CD14-positive monocyte (primary cell): Measurements from ENCODE around the gene LHX4. TPM values are rescaled to one million over a fixed set of nuclear protein-coding genes. Genes with fewer than 3 reads are reported as not detected.

Source experiments
- DNase-seq, 3 donors: peaks; one replicate each; pipeline ENCODE4 v3.0.0-alpha.2; 2011 to 2022
- H2AFZ ChIP-seq: 2 replicates; pipeline ENCODE4 v1.6.0; 2012; ENCODE audit warnings: mild to moderate bottlenecking, low read depth, low read length, inconsistent platforms; ENCODE audit not compliant: insufficient read depth, poor library complexity, severe bottlenecking
- H3K27ac ChIP-seq, 2 donors: 1 replicate in 1 of 2; 2 replicates in 1 of 2; pipeline ENCODE4 v1.5.1; 2012 to 2013; ENCODE audit warnings: low read length in 2 of 2, control low read depth in 1 of 2, inconsistent platforms in 1 of 2, low read depth in 1 of 2, mild to moderate bottlenecking in 1 of 2
- H3K27me3 ChIP-seq, 2 donors: one replicate each; pipeline versions ENCODE4 v1.6.0 to v1.6.1; 2011 to 2013; ENCODE audit warnings: low read length in 2 of 2; ENCODE audit not compliant: control insufficient read depth in 2 of 2, insufficient read depth in 2 of 2
- H3K36me3 ChIP-seq, 2 donors: replicated peaks in 1 of 2; 1 replicate in 1 of 2; 2 replicates in 1 of 2; pipeline versions ENCODE4 v1.5.1 to v1.6.1; 2012 to 2013; ENCODE audit warnings: low read length in 2 of 2, control low read depth in 1 of 2, inconsistent platforms in 1 of 2, mild to moderate bottlenecking in 1 of 2; ENCODE audit not compliant: insufficient read depth in 2 of 2, control insufficient read depth in 1 of 2
- H3K4me1 ChIP-seq, 2 donors: 1 replicate in 1 of 2; 2 replicates in 1 of 2; pipeline versions ENCODE4 v1.5.1 to v1.6.1; 2012 to 2013; ENCODE audit warnings: low read length in 2 of 2, control low read depth in 1 of 2, inconsistent platforms in 1 of 2, mild to moderate bottlenecking in 1 of 2, moderate library complexity in 1 of 2; ENCODE audit not compliant: insufficient read depth in 2 of 2, control insufficient read depth in 1 of 2
- H3K4me2 ChIP-seq: replicated peaks from 2 replicates; pipeline ENCODE3; 2012; ENCODE audit warnings: low read length, moderate library complexity, mild to moderate bottlenecking; ENCODE audit not compliant: poor library complexity, severe bottlenecking; ENCODE audit errors: extremely low read depth
- H3K4me3 ChIP-seq, 3 experiments: fragments of 200-600 bp in 1 of 3; sonication (generic) in 1 of 3; replicated peaks in 1 of 3; 1 replicate in 2 of 3; 2 replicates in 1 of 3; pipeline ENCODE4 v1.5.1; 2011 to 2013; ENCODE audit warnings: low read length in 3 of 3, mild to moderate bottlenecking in 3 of 3, control low read depth in 2 of 3, low read depth in 2 of 3, inconsistent platforms in 1 of 3, moderate library complexity in 1 of 3
- H3K79me2 ChIP-seq: 2 replicates; pipeline ENCODE4 v1.6.0; 2012; ENCODE audit warnings: mild to moderate bottlenecking, control low read depth, inconsistent platforms, low read length, moderate library complexity; ENCODE audit not compliant: insufficient read depth
- H3K9ac ChIP-seq: 2 replicates; pipeline ENCODE4 v1.6.0; 2017; ENCODE audit warnings: low read length, mild to moderate bottlenecking; ENCODE audit not compliant: insufficient read depth, poor library complexity, severe bottlenecking
- H3K9me3 ChIP-seq, 2 donors: replicated peaks in 1 of 2; 1 replicate in 1 of 2; 2 replicates in 1 of 2; pipeline versions ENCODE4 v1.5.1 to v1.6.1; 2012 to 2013; ENCODE audit warnings: low read length in 2 of 2, control low read depth in 1 of 2; ENCODE audit not compliant: control insufficient read depth in 1 of 2, insufficient read depth in 1 of 2
- H4K20me1 ChIP-seq: 2 replicates; pipeline ENCODE4 v1.6.0; 2012; ENCODE audit warnings: mild to moderate bottlenecking, low read length, control low read depth, moderate library complexity; ENCODE audit not compliant: insufficient read depth
- H3K27ac Mint-ChIP-seq, 7 donors: one replicate each; pipeline ENCODE4 v1.8.0; 2020; ENCODE audit warnings: mild to moderate bottlenecking in 7 of 7, mixed read lengths in 7 of 7, moderate library complexity in 6 of 7, inconsistent platforms in 2 of 7
- H3K27me3 Mint-ChIP-seq, 3 donors: one replicate each; pipeline ENCODE4 v1.8.0; 2021 to 2022; ENCODE audit warnings: low read depth in 3 of 3, mild to moderate bottlenecking in 3 of 3, mixed read lengths in 3 of 3, moderate library complexity in 3 of 3, inconsistent platforms in 1 of 3
- H3K36me3 Mint-ChIP-seq, 2 donors: one replicate each; pipeline ENCODE4 v1.8.0; 2020; ENCODE audit warnings: mixed read lengths in 2 of 2, inconsistent platforms in 1 of 2, mild to moderate bottlenecking in 1 of 2
- H3K4me1 Mint-ChIP-seq: one replicate; pipeline ENCODE4 v1.8.0; 2020; ENCODE audit warnings: mild to moderate bottlenecking, mixed read lengths
- H3K4me3 Mint-ChIP-seq, 2 donors: one replicate each; pipeline ENCODE4 v1.8.0; 2020; ENCODE audit warnings: mild to moderate bottlenecking in 2 of 2, mixed read lengths in 2 of 2, moderate library complexity in 1 of 2
- H3K9me3 Mint-ChIP-seq, 7 donors: one replicate each; pipeline ENCODE4 v1.8.0; 2020 to 2022; ENCODE audit warnings: mixed read lengths in 7 of 7, mild to moderate bottlenecking in 6 of 7, moderate library complexity in 6 of 7, inconsistent platforms in 2 of 7
- CTCF ChIP-seq: fragments of 200-600 bp; IDR thresholded peaks from one replicate; pipeline ENCODE4 v1.8.0; 2022; ENCODE audit warnings: antibody characterized with exemption, mild to moderate bottlenecking
- WGBS: methylation state at CpG from one replicate; pipeline ENCODE4 v1.1.5; 2013; ENCODE audit warnings: missing lambda C conversion rate; ENCODE audit not compliant: insufficient coverage; 5-methylcytosine and 5-hydroxymethylcytosine counted together
- intact Hi-C, 2 donors: fragments of 100-400 bp; cut with micrococcal nuclease; formaldehyde crosslinking; loops; one replicate each; pipeline versions ENCODE4 v1.15.0 to v1.15.1; 2023
- polyA plus RNA-seq, 3 donors: library from polyadenylated mRNA; depleted of rRNA in 1 of 3; unstranded in 2 of 3; stranded (reverse) in 1 of 3; fragments of 300-500 nt in 2 of 3; fragments of >200 nt in 1 of 3; fragmentation: Illumina TruSeq in 2 of 3; gene quantifications; 1 replicate in 2 of 3; 2 replicates in 1 of 3; pipeline ENCODE4 v1.2.3, GENCODE V29; 2012 to 2021

Gene LHX4
- polyA plus RNA-seq, 3 donors, result not detected

GRCh38 chr1:180185281-180185680 lies 44.8 kb upstream of the LHX4 start:
- no peak overlapping the region for H2AFZ ChIP-seq
- H3K4me1 ChIP-seq, result no peaks in the 10 kb centered on the region
- Mint-ChIP-seq H3K4me1 (no peaks in the 10 kb centered on the region), H3K4me3 (no peak overlapping the region), H3K27me3 (peaks cover 0 to 2% (median 0%) of the 10 kb centered on the region in 3 donors), H3K27ac (no peak overlapping the region), H3K36me3 (peaks cover 91 to 100% of the 10 kb centered on the region in 2 donors), H3K9me3 (no peaks in the 10 kb centered on the region)
- no peak overlapping the region for H3K4me3 ChIP-seq
- H3K9me3 ChIP-seq, result no peaks in the 10 kb centered on the region
- no peak for TF ChIP-seq CTCF
- intact Hi-C loops, result no loop called here
- no peak overlapping the region for H3K9ac ChIP-seq
- H3K4me2 ChIP-seq, result no peak overlapping the region
- H4K20me1 ChIP-seq, result no peaks in the 10 kb centered on the region
- H3K27ac ChIP-seq, result no peak overlapping the region
- H3K27me3 ChIP-seq, result no peaks in the 10 kb centered on the region
- no peak for DNase-seq
- 100% methylated on average over 5 of the region's 5 CpGs for WGBS
- no peaks in the 10 kb centered on the region for H3K79me2 ChIP-seq
- peaks cover 90 to 98% of the 10 kb centered on the region in 2 donors for H3K36me3 ChIP-seq

GRCh38 chr1:180185971-180186645 lies 44.0 kb upstream of the LHX4 start:
- no peak for DNase-seq
- H3K9me3 ChIP-seq, result no peaks in the 10 kb centered on the region
- H3K27ac ChIP-seq, result no peak overlapping the region
- H4K20me1 ChIP-seq, result no peaks in the 10 kb centered on the region
- H3K79me2 ChIP-seq, result no peaks in the 10 kb centered on the region
- peak overlapping the region in 2 of 7 donors; percentile 1 to 7 for H3K27ac Mint-ChIP-seq
- H3K4me3 Mint-ChIP-seq, result no peak overlapping the region
- peaks cover 98 to 99% of the 10 kb centered on the region in 2 donors for H3K36me3 ChIP-seq
- intact Hi-C loops, result no loop called here
- H3K4me3 ChIP-seq, result no peak overlapping the region
- H2AFZ ChIP-seq, result no peak overlapping the region
- TF ChIP-seq CTCF, result no peak
- H3K4me1 ChIP-seq, result no peaks in the 10 kb centered on the region
- H3K4me2 ChIP-seq, result no peak overlapping the region
- no peaks in the 10 kb centered on the region for H3K4me1 Mint-ChIP-seq
- H3K9me3 Mint-ChIP-seq, result no peaks in the 10 kb centered on the region
- no peaks in the 10 kb centered on the region for H3K27me3 ChIP-seq
- peaks cover 95 to 100% of the 10 kb centered on the region in 2 donors for H3K36me3 Mint-ChIP-seq
- H3K27me3 Mint-ChIP-seq, result peaks cover 0 to 2% (median 0%) of the 10 kb centered on the region in 3 donors
- WGBS, result 99% methylated on average over 8 of the region's 9 CpGs
- H3K9ac ChIP-seq, result no peak overlapping the region
